Left ventricle myocardium superior (tissue), 1 donor: ENCODE measurements around the gene IL1RAP. TPM values are rescaled to one million over a fixed set of nuclear protein-coding genes. Genes with fewer than 3 reads are reported as not detected.

Source experiments
- ATAC-seq: fragments of 200-7000 bp; cut with Tn5 transposase; one replicate; pipeline ENCODE4 v1.9.1; 2020; ENCODE audit warnings: mild to moderate bottlenecking, moderate library complexity
- DNase-seq: peaks from one replicate; pipeline ENCODE4 v3.0.0-alpha.2; 2020
- intact Hi-C: fragments of 100-400 bp; cut with micrococcal nuclease; formaldehyde crosslinking; loops from one replicate; pipeline ENCODE4 v1.11.0; 2022
- total RNA-seq: library from RNA; stranded (reverse); fragmentation: NEBNext Ultra II Directional; extraction: Animal tissue kit (Norgen Biotek cat#: 25700); gene quantifications from one replicate; pipeline ENCODE4 v1.2.1, GENCODE V29; 2021
- donor health status: DM: no; HTN: yes; CAD: no; lungs with severe emphysema.

Gene IL1RAP
- total RNA-seq, 1 donor from 2014 or later, result 6.1 TPM

DNA sequence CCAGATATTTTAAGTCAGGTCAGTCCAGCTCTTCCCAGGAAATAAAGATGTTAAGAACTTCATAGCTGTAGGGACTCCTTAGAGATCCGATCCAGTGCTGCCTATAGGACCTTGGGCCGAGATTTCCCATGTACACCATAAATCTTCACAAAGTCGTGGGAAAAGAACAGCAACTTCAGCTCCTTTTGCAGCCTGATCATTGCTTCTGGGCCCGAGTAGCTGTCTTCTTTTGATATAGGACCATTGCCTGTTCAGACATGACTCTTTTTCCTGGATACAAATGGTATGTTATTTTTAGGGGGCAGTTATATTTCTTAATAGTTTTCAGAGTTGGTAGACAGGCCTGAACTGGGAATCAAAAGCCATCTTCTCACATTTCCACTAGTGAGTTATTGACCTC is 20.5 kb downstream of the IL1RAP start:
- no peak for DNase-seq
- intact Hi-C loops, result no loop called here
- ATAC-seq, result no peak

DNA sequence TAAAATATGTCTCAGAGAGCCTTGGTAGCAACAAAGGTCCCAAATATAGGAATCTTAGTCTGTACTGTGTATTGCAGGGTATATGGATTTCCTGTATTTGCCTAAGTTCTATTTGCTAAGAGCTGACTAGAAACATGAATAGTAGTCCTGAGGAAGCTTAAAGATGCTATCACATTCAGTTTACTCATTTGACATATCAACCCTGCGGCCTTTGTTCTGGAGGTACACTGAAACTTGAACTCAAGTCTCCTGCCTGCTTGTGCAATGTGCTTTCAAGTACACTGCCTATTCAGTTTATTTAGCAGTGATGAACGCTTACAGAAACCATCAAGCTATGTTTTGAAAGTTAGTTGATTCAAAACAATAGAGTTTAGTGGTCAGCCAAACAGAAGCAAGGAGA is 21.1 kb downstream of the IL1RAP start:
- ATAC-seq (no peak), DNase-seq (no peak)
- intact Hi-C loops, result no loop called here

DNA sequence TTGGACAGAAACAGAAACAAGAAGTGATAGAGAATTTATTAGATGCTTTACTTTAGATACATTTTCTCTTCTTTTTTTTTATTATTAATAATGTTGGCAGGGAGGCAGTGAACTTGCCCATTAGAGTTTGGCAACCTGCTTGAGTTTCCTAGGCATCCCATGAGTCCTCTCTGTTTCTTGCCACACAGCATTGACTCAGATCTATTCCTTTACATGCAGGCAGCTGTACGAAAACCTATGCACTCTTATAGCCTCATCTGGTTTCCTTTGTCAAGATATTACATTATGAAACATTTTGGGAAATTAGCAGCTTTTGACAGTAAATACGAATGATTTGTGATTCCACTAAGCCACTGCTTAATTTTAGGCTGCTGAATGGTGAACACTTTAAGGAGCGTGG is 23.3 kb downstream of the IL1RAP start:
- intact Hi-C loops, result no loop called here
- ATAC-seq, result no peak
- no peak for DNase-seq

DNA sequence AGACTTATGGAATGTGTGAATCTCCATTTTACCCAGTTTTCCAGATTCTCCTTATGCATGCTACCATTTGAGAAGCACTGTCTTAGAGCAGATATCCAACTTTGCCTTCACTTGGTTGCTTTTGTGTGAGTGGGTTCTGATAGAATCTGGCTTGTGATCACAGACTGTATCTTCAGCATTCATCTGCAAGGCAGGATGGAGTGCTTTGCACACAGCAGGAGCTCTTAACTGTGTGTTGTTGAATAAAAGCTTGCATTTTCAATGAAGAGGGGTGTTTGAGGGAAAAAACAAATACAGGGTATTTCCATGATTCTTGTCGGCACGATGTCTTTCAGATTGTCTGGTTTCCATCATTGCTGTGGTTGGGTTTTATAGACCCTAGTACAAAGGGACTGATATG is 24.4 kb downstream of the IL1RAP start:
- ATAC-seq (no peak), DNase-seq (no peak)
- intact Hi-C loops, result no loop called here

DNA sequence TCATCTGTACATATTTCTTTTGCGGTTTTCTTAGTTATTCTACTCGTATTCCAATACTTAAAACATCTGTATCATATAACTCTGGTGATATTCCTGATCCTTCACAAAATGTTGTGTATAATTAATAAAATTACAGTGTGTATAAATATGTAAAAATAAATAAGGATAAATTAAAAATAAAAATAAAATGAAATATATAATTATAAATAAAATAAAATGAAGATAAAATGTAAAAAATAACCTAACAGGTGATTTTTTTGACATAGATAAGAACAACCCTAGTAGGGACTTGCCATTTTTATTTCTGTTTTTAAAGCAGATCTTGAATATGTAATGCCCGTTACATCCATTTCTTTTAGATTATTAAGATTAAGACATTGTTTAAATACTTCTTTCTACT is 25.6 kb downstream of the IL1RAP start:
- ATAC-seq (no peak), DNase-seq (no peak)
- intact Hi-C loops, result no loop called here

DNA sequence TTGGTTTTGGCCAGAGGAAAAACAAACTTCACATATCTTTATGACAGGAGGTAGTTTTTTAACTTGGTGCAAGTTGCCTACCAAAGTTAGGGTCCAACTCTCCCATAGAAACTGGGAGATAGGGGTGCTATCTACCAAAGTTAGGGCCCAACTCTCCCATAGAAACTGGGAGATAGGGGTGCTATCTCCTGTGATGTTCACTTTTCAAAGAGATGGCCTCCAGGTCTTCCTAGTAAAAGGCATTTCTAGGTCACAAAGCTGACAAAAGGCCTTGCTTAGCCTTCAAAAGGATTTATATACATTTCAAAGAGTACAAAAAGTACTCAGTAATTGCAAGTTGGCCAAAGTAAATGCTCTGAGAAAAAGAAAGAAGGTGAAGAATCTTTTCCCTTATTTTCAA is 27.1 kb downstream of the IL1RAP start:
- no peak for ATAC-seq
- intact Hi-C loops, result no loop called here

DNA sequence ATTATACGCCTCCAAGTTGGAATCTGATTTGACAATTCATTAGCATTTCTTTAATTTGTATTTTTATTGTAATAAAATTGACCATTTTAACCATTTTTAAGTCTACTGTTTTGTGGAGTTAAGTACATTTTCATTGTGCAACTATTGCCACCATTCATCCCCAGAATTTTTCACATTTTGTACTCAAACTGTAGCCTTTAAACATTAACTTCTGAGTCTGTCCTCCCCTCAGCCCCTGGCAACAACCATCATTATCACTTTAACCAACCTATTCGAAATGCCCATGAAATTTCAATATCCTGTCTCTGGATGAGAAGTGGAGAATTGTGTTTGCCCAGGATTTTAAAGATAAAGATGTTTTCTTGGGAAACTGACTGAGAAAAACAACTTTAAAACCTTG is 27.7 kb downstream of the IL1RAP start:
- DNase-seq (no peak), ATAC-seq (no peak)
- intact Hi-C loops, result no loop called here

More for the DNA sequence above, 27.1 kb downstream of the IL1RAP start:
- DNase-seq, result no peak

DNA sequence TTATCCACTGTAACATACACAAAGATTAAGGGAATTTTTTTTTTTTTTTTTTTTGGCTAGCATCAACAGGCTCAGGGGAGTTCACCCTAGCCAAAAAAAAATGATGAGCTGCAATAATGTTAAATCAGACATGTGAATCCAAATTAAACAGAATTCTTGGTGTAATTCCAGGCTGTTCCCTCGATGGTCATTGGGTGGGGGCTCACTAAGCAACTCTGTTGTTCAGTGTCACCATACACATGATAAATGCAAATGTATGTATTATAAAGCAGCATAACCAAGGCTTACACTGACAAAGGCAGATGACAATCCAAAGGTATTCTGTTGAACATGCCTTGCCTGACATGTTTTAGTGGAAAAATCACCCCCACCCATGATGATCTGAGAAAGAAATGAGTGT is 29.0 kb downstream of the IL1RAP start:
- DNase-seq (no peak), ATAC-seq (no peak)
- intact Hi-C loops, result no loop called here

DNA sequence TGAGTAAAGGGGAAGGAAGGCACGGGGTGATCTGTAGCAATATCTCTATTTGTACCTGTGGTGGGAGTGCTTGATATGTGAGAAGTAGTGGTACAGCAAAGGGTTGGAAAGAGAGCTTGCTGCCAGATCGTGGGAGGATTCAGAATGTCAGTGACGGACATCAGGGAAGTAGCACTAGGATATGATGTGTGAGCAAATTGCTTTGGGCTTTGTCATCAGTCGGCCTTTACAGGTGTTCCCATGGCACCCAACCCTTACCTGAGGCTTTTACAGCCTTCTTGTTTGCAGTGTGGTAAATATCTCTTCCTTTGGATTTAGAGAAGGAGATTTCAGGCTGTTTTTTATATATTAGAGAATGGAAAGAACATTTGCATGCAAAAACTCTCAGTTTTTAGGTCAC is 29.8 kb downstream of the IL1RAP start:
- intact Hi-C loops, result no loop called here
- DNase-seq (no peak), ATAC-seq (no peak)

DNA sequence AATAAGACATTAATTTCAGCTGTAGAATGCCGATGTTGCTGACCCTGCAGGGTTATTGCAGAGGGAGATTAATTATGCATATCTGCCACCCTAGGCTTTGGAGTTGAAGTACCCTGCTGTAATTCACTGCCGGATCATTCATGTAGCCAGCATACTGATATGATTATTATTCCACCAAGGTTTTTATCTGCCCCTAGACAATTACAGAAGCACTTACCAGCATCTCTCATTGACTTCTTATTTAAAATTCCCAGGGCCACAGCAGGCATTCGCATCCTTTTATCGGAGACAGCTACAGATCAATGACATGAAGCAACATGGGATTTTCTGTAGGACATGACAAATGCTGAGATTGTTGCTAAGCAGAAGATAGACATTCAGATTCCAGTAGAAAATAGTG is 31.3 kb downstream of the IL1RAP start:
- intact Hi-C loops, result no loop called here
- ATAC-seq, result no peak
- no peak for DNase-seq

DNA sequence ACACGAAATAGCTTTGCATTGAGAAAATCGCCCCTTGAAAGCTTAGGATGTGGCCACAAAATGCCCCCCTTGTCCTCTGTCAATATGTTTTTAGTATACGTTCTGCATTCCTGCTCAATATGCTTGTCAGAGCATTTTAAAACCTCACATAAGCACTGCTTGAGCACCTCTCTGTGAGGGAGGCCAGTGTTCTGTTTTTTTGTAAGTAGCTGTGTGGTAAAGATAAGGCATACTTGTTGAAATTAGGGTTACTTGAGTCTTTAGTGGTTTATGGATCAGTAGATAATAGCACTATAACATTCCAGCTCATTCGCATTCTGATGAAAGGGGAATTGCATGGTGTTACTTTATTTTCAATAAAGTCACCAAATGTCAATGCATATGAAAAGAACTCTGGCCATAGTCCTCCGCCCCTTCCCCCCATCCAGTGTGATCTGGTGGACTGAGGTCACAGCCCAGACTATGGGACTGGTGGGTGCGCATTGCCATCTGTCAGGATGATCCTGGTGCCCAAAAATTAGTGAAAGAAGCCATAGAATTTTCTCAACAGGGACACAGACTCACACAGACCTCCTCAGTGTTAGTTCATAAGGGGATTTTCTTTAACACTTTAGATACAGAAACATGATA is 33.1 kb downstream of the IL1RAP start:
- ATAC-seq (no peak), DNase-seq (no peak)
- intact Hi-C loops, result no loop called here

DNA sequence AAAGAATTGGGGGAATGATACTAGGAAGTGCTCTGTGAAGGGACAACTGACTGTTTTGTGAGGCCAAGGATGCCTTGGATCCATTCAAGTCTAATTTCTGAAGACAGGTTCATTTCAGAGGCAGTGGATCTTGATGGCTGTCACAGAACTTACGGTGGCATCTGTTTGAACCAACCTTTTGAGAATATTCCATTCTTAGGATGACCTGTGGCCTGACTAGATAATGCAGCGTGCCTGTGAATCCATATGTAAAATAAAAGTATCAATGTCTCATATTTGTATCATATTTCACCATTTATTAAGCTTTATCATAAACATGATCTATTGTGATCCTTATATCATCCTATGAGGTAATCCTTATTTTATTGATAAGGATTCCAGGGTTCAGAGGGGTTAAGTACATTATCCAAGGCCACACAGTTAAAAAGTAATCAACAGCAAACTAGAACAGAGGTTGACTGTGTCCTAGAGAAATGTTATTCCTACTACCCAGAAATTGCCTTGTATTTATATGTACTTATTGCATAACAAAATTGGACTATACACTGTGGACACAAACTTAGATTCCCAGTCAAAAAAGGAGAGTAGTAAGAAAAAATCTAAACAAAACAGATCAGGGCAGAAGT is 34.3 kb downstream of the IL1RAP start:
- DNase-seq (no peak), ATAC-seq (no peak)
- intact Hi-C loops, result no loop called here

DNA sequence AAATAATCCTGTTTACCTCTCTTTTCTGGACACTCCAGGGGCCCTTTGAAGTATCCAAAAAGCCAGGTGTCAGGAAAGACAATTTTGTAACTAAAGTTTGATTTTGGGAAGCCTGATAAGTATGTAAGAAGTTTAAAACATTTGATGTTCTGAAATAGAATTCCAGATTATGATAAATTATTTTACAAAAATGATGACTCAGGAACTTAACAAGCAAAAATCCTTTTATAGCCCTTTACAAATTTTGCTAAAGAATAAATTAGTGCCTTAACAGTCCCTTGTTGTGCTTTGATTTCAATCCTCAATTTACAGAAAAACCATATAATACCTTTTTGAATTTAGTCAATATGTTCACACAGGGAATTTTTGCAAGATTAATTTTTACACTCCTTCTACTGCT is 38.1 kb downstream of the IL1RAP start:
- ATAC-seq (no peak), DNase-seq (no peak)
- intact Hi-C loops, result no loop called here

DNA sequence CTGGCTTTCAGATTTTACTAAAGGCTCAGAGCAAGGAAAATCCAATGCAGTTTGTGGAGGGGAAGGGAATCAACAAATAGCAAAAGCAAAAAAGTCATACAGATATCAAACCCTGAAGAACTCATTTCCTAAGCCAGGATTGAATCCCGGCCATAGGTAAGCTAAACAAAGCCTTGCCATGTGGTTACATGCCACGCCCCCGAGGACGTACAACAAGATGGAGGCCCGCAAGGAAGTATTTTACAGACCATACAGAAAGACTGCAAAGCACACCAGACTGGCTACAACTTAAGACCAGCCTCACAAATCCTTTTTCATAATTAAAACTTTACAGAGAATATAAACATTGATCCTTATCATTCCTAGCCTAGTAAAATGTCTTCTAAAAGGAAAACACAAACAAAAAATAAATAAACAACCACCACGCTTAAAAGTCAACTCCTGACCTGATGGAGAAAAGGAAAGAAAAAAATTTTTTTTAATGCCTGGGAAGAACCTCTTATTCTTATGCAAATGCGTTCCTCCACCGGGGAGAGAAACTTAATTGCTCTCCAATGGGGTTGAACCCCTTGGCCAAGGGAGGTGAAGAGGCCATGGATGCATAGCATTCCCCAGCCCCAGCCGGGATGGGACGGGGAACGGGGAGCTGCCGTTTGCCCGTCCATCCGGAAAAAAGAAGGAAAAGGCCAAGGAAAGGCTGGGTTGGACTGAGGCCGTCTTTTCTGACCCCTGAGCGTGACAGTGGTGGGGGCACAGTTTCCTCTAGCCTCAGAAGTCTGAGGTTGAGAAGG is 39.3 kb downstream of the IL1RAP start:
- DNase-seq (no peak), ATAC-seq (no peak)
- intact Hi-C loops, result no loop called here

DNA sequence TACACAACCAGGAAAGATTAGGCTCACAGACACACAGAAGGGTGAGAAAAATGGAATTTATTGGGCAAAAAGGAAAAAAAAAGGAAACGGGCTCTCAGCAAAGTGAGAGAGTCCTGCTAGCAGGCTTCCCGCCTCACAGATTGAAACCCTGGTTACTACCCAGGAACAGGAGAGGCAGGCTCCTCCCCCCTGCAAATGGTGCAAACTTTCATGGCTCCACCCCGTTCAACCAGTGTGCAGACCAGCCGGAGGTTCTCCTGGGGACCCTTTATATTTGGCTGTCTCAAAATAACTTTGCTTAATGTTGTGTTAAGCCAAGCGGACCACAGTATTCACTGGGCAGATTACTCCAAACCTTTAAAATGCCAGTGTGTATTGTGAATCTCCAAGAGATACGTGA is 40.3 kb downstream of the IL1RAP start:
- DNase-seq (no peak), ATAC-seq (no peak)
- intact Hi-C loops, result no loop called here

DNA sequence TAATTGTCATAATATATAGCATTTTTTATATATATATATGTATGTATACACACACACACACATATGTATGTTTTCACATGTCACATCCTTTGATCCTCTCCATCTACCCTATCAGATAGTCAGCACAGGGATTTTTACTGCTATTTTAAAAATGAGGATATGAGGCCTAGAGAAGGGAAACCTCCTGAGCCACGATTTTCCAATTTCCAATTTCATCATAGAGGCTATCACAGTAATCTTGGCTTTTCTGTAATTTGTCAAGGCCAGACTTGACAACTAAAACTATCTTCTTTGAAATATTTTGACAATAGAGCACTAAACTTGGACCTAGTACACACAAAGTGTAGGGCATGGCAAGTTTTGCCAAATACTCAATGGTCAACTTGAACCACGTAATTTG is 42.5 kb downstream of the IL1RAP start:
- no peak for ATAC-seq
- intact Hi-C loops, result no loop called here
- DNase-seq, result no peak

DNA sequence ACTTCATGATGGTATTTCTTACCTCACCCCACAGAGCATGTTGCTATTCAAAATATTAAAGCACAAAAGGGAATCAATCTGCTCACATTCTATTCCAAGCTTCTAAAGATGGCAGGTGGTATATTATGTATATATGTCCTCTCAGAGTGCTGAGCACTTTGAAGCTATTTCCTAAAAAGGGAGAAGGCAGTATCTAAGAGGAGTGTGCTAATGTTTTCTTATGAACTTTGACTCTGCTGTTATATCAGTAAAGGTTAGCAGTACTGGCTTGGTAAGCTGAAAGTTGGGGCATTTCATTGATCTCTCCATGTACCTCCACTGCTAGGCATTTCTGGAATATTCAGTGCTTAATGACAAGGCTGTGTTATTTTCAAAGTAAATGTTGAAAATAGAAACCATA is 43.4 kb downstream of the IL1RAP start:
- intact Hi-C loops, result no loop called here
- ATAC-seq (no peak), DNase-seq (no peak)

DNA sequence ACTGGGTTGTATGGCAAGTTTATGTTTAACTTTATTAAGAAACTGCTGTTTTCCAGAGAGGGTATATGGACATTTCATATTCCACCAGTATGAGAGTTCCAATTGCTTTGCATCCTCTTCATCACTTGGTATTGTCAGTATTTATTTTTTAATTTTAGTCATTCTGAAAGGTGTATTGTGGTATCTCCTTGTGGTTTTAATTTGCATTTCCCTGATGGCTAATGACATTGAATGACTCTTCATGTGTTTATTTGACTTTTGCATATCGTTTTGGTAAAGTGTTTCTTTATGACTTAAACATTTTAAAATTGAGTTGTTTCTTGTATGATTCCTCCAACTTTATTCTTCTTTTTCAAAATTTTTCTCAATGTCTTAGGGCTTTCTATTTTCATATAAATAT is 44.4 kb downstream of the IL1RAP start:
- intact Hi-C loops, result no loop called here
- ATAC-seq (no peak), DNase-seq (no peak)

DNA sequence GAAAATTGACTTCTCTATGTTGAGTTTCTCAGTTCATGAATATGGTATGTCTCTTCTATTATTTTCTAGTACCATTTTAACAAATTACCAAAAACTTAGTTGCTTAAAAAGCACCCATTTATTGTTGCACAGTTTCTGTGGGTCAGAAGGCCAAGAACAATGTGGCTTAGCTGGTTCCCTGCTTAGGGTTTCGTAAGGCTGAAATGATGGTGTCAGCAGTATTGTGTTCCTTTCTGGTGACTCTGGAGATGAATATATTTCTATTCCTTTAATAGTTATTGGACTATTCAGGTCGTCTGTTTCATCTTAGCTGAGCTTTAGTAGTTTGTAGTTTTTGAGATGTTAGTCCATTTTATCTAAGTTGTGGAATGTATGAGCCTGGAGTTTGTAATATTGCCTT is 44.9 kb downstream of the IL1RAP start:
- intact Hi-C loops, result no loop called here
- ATAC-seq (no peak), DNase-seq (no peak)

DNA sequence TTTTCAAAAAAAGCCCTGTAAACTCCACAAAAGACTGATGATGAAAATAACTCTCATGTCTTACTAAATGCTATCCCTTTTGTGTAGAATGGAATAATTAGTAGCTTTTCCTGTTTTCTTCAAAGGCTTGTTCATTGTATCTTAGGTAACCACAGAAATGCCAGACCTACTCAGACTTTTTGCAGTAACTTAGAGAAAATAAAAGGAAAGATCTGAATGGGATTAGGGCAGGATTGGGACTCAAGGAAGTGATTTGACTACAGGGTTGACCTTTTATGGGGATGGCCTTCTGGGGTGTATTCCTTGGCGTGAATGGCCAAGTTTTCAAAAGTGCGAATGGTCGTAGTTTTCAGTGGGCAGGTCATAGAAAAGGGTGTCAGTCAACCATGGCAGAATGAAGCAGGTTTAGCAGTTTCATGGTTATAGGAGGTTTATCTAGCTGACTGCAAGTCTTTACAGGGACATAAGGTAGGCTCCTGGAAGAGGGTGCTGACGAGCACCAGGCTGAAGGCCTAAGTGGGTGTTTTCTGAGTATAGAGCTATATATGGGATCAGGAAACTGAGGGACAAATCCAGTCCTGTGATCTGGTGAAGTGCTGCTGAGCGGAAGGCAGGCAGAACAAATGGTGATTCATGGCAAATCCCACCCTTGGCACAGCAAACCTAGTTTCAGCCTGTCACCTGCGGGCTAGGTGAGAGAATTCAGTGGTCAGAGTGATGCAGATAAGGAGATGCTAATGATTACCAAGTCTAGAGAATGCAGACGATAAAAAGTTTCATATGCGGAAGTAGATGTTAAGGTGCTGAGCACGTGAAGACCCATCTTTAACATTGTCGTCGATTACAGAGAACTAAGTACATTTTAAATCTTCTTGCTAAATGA is 46.4 kb downstream of the IL1RAP start:
- intact Hi-C loops, result no loop called here
- ATAC-seq (no peak), DNase-seq (no peak)
